AML-193 (cell line): ENCODE measurements around the gene SAP30L.

Experiments used
- DNase-seq, 2 experiments: peaks; one replicate each; lab custom pipeline; 2025; lab: John Stamatoyannopoulos, UW

The SAP30L gene

GRCh38 chr5:154509784-154510555 is 64.2 kb downstream of the SAP30L start:
- no peak for DNase-seq
